GM18526 (cell line): Measurements from ENCODE around the gene CLK2.
A peak's percentile ranks its signal among the peaks of the same experiment; 100 is the strongest.

Source experiments
- POLR2A ChIP-seq: IDR thresholded peaks from 3 replicates; pipeline ENCODE4 v1.6.1; 2011; ENCODE audit not compliant: insufficient read length; ENCODE audit errors: extremely low read depth

Gene CLK2

GRCh38 chr1:155255243-155256007 is 17.9 kb downstream of the CLK2 start, which contains the start of gene ENTREP3:
Gene ENTREP3 (minus strand): TSS chr1:155255483. CDS start chr1:155254877, 606 bp downstream.
- peak; percentile 50 for TF ChIP-seq POLR2A

- no peak for TF ChIP-seq POLR2A
Observed at GRCh38 chr1:155254714-155255242, 18.5 kb downstream of the CLK2 start.

- TF ChIP-seq POLR2A: no peak
Observed at GRCh38 chr1:155254228-155254713, 19.0 kb downstream of the CLK2 start.

GRCh38 chr1:155253797-155254196 is 19.5 kb downstream of the CLK2 start:
- TF ChIP-seq POLR2A: no peak

GRCh38 chr1:155253208-155253607 is 20.1 kb downstream of the CLK2 start:
- no peak for TF ChIP-seq POLR2A

GRCh38 chr1:155251566-155251965 is 21.7 kb downstream of the CLK2 start:
- no peak for TF ChIP-seq POLR2A

- peak; percentile 32 for TF ChIP-seq POLR2A
Observed at GRCh38 chr1:155250633-155251449, 22.5 kb downstream of the CLK2 start.

- no peak for TF ChIP-seq POLR2A
Observed at GRCh38 chr1:155250246-155250632, 23.1 kb downstream of the CLK2 start.

- TF ChIP-seq POLR2A: no peak
Observed at GRCh38 chr1:155247667-155248553, 25.4 kb downstream of the CLK2 start.

GRCh38 chr1:155245163-155245524 is 28.2 kb downstream of the CLK2 start:
- no peak for TF ChIP-seq POLR2A

- peak; percentile 97 for TF ChIP-seq POLR2A
Observed at GRCh38 chr1:155244368-155245162, 28.7 kb downstream of the CLK2 start.

GRCh38 chr1:155242805-155243358 is 30.4 kb downstream of the CLK2 start:
- no peak for TF ChIP-seq POLR2A

GRCh38 chr1:155241841-155242264 is 31.5 kb downstream of the CLK2 start:
- no peak for TF ChIP-seq POLR2A
